Pancreas (tissue), 10 donors: ENCODE measurements around the gene SPAG17. TPM values are rescaled to one million over a fixed set of nuclear protein-coding genes. Genes with fewer than 3 reads are reported as not detected.

Experiments
- ATAC-seq, 4 donors: fragments of 200-7000 bp; cut with Tn5 transposase; one replicate each; pipeline versions ENCODE4 v1.8.0 to v1.9.1; 2020; ENCODE audit warnings: mild to moderate bottlenecking in 4 of 4, moderate library complexity in 4 of 4
- DNase-seq, 6 donors: peaks; one replicate each; pipeline ENCODE4 v3.0.0-alpha.2; 2020
- FAIRE-seq: peaks from 2 replicates; lab custom pipeline; 2012; peaks lifted over from hg19 to GRCh38; lab: Jason Lieb, UNC
- H3K27ac ChIP-seq, 4 donors: fragments of 200-600 bp; sonication (generic); 1 replicate in 3 of 4; 2 replicates in 1 of 4; pipeline versions ENCODE4 v1.5.0 to v1.8.0; 2020
- H3K27me3 ChIP-seq, 4 donors: fragments of 200-600 bp; one replicate each; pipeline ENCODE4 v1.8.0; 2021
- H3K36me3 ChIP-seq, 3 donors: fragments of 200-600 bp; sonication (generic) in 1 of 3; one replicate each; pipeline versions ENCODE4 v1.5.0 to v1.8.0; 2020 to 2021
- H3K4me1 ChIP-seq, 3 donors: fragments of 200-600 bp; one replicate each; pipeline ENCODE4 v1.8.0; 2021
- H3K4me3 ChIP-seq, 4 donors: fragments of 200-600 bp; sonication (generic) in 2 of 4; one replicate each; pipeline versions ENCODE4 v1.5.0 to v1.8.0; 2020 to 2021
- H3K9me3 ChIP-seq, 4 donors: fragments of 200-600 bp; one replicate each; pipeline ENCODE4 v1.8.0; 2021
- WGBS, 2 donors: extraction: QIAGEN DNeasy Blood & Tissue Kit; methylation state at CpG; one replicate each; pipeline ENCODE4 v1.1.7; 2013; 5-methylcytosine and 5-hydroxymethylcytosine counted together
- intact Hi-C, 3 donors: fragments of 100-400 bp; cut with DNase I; formaldehyde crosslinking; loops; one replicate each; pipeline versions ENCODE4 v1.11.1 to v1.14.2; 2022
- polyA plus RNA-seq, 2 donors: library from polyadenylated mRNA; stranded (reverse); fragments of 200-250 nt; gene quantifications; one replicate each; pipeline ENCODE4 v1.2.3, GENCODE V29; 2013
- total RNA-seq, 6 donors: library from RNA; stranded (reverse); fragmentation: NEBNext Ultra II Directional in 4 of 6; extraction: Animal tissue kit (Norgen Biotek cat#: 25700) in 4 of 6; gene quantifications; one replicate each; pipeline versions ENCODE4 v1.2.1 to v1.2.4, GENCODE V29; 2021 to 2023
- TF ChIP-seq, protein P1 (sequence below), 4 donors: fragments of 200-600 bp; sonication (generic) in 3 of 4; IDR thresholded peaks; one replicate each; pipeline versions ENCODE4 v1.5.0 to v1.8.0; 2021; ENCODE audit warnings: antibody characterized with exemption in 4 of 4
- donor health status: healthy with polysubstance abuse.
- donor health status: DM: no; HTN: no; CAD: no; lungs with moderate emphysema.
- donor health status: DM: no; HTN: no; CAD: no.
- donor health status: control.
- donor health status: control.
- donor health status: Bipolar disorder and iron deficiency.
- donor health status: DM: yes; HTN: yes; CAD: no.
- donor health status: DM: no; HTN: no; CAD: no.
- donor health status: DM: no; HTN: no; CAD: no.
- donor health status: DM: yes; HTN: yes; CAD: no.

The SPAG17 gene
- total and polyA plus RNA-seq, 8 donors: 0.61 to 3.5 (median 1.2) TPM

DNA sequence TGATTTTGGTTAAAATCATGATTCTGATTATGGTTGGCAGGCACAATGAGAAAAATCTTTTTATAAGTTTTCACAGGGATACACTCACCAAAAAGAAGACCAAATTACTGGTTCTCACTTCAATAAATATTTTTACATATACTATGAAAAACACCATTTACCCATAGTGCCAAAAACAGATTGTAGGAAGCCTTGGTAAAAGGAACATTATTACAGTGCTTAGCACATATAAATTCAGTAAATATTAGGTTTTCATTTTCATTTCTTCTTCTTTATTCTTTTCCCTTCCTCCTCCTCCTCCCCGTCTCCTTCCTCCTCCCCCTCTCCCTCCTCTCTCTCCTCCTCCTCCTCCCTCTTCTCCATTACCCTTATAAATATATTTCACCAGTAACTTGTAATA lies 15.8 kb upstream of the SPAG17 start:
- H3K4me1 ChIP-seq: no peaks in the 10 kb centered on the region
- no peaks in the 10 kb centered on the region for H3K36me3 ChIP-seq
- intact Hi-C loops: no loop called here
- TF ChIP-seq, protein P1, sequence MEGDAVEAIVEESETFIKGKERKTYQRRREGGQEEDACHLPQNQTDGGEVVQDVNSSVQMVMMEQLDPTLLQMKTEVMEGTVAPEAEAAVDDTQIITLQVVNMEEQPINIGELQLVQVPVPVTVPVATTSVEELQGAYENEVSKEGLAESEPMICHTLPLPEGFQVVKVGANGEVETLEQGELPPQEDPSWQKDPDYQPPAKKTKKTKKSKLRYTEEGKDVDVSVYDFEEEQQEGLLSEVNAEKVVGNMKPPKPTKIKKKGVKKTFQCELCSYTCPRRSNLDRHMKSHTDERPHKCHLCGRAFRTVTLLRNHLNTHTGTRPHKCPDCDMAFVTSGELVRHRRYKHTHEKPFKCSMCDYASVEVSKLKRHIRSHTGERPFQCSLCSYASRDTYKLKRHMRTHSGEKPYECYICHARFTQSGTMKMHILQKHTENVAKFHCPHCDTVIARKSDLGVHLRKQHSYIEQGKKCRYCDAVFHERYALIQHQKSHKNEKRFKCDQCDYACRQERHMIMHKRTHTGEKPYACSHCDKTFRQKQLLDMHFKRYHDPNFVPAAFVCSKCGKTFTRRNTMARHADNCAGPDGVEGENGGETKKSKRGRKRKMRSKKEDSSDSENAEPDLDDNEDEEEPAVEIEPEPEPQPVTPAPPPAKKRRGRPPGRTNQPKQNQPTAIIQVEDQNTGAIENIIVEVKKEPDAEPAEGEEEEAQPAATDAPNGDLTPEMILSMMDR (IDR thresholded peaks at IDR 0.05): no peak
- H3K4me3 ChIP-seq: no peak overlapping the region
- no peak for ATAC-seq
- FAIRE-seq: no peak
- no peaks in the 10 kb centered on the region for H3K27me3 ChIP-seq
- H3K9me3 ChIP-seq: no peaks in the 10 kb centered on the region
- no peak for DNase-seq
- no peak overlapping the region for H3K27ac ChIP-seq
- WGBS, 2 donors: 63 to 82% methylated on average over 1 of the region's 1 CpG

DNA sequence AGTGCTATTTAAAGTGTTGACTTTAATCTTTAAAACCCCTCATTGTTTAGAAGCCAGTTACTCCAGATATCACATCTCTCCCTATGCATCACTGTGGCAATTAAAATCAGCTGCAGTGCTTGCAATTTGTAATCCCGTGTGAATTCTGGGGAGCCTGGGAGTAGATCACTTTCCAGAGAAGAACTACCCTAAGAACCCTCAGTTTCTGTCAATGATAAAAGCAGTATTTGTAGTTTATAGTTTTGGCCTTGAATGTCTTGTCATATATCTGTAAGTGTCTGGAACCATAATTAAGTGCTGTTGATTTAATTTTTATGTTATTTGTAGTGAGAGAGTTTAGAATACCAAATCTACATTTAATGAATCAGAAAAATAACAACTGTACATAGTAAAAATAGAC lies 5.5 kb upstream of the SPAG17 start:
- no peak for DNase-seq
- Histone ChIP-seq H3K4me1 (no peaks in the 10 kb centered on the region), H3K4me3 (no peak overlapping the region), H3K9me3 (no peaks in the 10 kb centered on the region), H3K36me3 (no peaks in the 10 kb centered on the region), H3K27ac (no peak overlapping the region), H3K27me3 (no peaks in the 10 kb centered on the region)
- no peak for FAIRE-seq
- 58 to 61% methylated on average over 1 of the region's 1 CpG for WGBS, 2 donors
- ATAC-seq: no peak
- TF ChIP-seq, protein P1 (IDR thresholded peaks at IDR 0.05): no peak
- intact Hi-C loops: no loop called here

- H3K4me3 ChIP-seq: no peak overlapping the region
- no peaks in the 10 kb centered on the region for H3K27me3 ChIP-seq
- FAIRE-seq (no peak), ATAC-seq (no peak), DNase-seq (no peak)
- no peaks in the 10 kb centered on the region for H3K9me3 ChIP-seq
- 38 to 73% methylated on average over 2 of the region's 2 CpGs for WGBS, 2 donors
- TF ChIP-seq, protein P1 (IDR thresholded peaks at IDR 0.05): no peak
- no peaks in the 10 kb centered on the region for H3K4me1 ChIP-seq
- H3K36me3 ChIP-seq: no peaks in the 10 kb centered on the region
- no peak overlapping the region for H3K27ac ChIP-seq
- intact Hi-C loops: no loop called here
These were observed 4.5 kb upstream of the SPAG17 start for GRCh38 chr1:118189564-118189963.

- TF ChIP-seq, protein P1 (IDR thresholded peaks at IDR 0.05): no peak
- no peak for FAIRE-seq
- 17 to 29% methylated on average over 1 of the region's 1 CpG for WGBS, 2 donors
- intact Hi-C loops: no loop called here
- no peak for ATAC-seq
- no peaks in the 10 kb centered on the region for H3K9me3 ChIP-seq
- DNase-seq: no peak
- no peaks in the 10 kb centered on the region for H3K36me3 ChIP-seq
- H3K27ac ChIP-seq: no peak overlapping the region
- no peak overlapping the region for H3K4me3 ChIP-seq
- H3K4me1 ChIP-seq: no peaks in the 10 kb centered on the region
- no peaks in the 10 kb centered on the region for H3K27me3 ChIP-seq
These were observed 3.4 kb upstream of the SPAG17 start for GRCh38 chr1:118188411-118188810.

DNA sequence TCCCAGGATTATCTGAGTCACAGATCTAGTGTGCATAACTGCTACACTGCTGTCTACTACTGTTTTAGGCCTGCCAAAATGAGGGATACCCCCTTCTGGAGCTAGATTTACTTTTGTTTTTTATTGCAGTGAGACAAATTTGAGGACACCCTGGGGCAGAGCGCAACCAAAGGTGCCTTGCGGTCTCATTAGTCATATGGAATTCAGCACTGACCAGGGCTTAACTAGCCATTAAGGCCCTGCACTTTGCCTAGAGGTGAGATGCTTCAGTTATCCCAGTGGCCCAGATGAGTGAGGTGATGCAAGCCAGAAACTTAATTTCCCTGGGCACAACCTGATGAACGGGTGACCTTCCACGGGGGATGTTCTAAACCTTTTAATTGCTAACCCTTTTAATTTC lies 998 bp upstream of the SPAG17 start:
- FAIRE-seq (no peak), ATAC-seq (no peak), DNase-seq (no peak)
- Histone ChIP-seq H3K36me3 (no peaks in the 10 kb centered on the region), H3K27me3 (no peaks in the 10 kb centered on the region), H3K4me1 (no peaks in the 10 kb centered on the region), H3K9me3 (no peaks in the 10 kb centered on the region), H3K27ac (no peak overlapping the region), H3K4me3 (no peak overlapping the region)
- WGBS, 2 donors: 90 to 96% methylated on average over 4 of the region's 4 CpGs
- TF ChIP-seq, protein P1 (IDR thresholded peaks at IDR 0.05): no peak
- intact Hi-C loops: no loop called here
